Ectodermal cell (in vitro differentiated cells): ENCODE measurements around the gene SSR1.

Source experiments
- H3K27ac ChIP-seq: 2 replicates; pipeline ENCODE4 v1.7.0; 2013; ENCODE audit warnings: mild to moderate bottlenecking, low read depth, low read length; ENCODE audit not compliant: insufficient read depth, poor library complexity, severe bottlenecking
- H3K27me3 ChIP-seq: 2 replicates; pipeline ENCODE4 v1.7.0; 2013; ENCODE audit warnings: mild to moderate bottlenecking, low read length; ENCODE audit not compliant: insufficient read depth, control insufficient read depth, poor library complexity, severe bottlenecking
- H3K36me3 ChIP-seq: one replicate; pipeline ENCODE4 v1.7.0; 2013; ENCODE audit warnings: low read length; ENCODE audit not compliant: control insufficient read depth, insufficient read depth
- H3K4me1 ChIP-seq: one replicate; pipeline ENCODE4 v1.7.0; 2013; ENCODE audit warnings: low read length; ENCODE audit not compliant: control insufficient read depth, insufficient read depth
- H3K4me3 ChIP-seq: 2 replicates; pipeline ENCODE4 v1.7.0; 2013; ENCODE audit warnings: low read depth, low read length, control low read depth; ENCODE audit not compliant: insufficient read depth
- H3K9me3 ChIP-seq: 2 replicates; pipeline ENCODE4 v1.7.0; 2013; ENCODE audit warnings: mild to moderate bottlenecking, low read length, moderate library complexity; ENCODE audit not compliant: control insufficient read depth
- WGBS, 2 experiments: methylation state at CpG; one replicate each; pipeline ENCODE4 v1.1.7; 2013; ENCODE audit warnings: missing lambda C conversion rate in 2 of 2; 5-methylcytosine and 5-hydroxymethylcytosine counted together

Gene SSR1

DNA sequence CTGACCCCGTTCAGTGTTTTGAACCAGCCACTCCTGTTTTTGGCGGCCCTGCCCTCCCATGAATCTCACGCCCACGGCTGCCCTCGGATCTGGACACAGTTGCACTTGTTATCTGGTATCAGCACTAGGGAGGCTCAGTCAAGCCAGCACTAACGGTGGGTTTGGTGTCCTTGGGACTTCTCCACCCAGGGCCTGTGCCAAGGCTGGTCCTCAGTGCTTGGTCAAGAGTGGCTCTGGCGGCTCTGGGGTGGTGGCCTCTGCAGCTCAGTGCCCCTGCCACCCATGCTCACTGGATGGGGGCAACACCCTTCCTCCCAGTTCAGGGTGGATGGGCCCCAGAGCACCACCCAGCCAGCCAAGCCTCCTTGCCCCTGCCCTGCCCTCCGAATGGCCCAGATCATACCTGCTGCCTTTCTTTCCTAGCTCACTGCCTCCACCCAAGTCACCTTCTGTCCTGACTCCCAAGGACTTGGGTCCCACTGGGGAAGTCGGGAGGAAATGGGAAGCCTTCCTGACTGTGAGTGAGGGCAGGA lies 54.7 kb downstream of the SSR1 start:
- Histone ChIP-seq H3K4me3 (no peak overlapping the region), H3K27me3 (no peaks in the 10 kb centered on the region), H3K9me3 (no peaks in the 10 kb centered on the region), H3K27ac (no peak overlapping the region), H3K4me1 (peaks cover 4% of the 10 kb centered on the region), H3K36me3 (no peaks in the 10 kb centered on the region)
- WGBS, 2 experiments: 93 to 96% methylated on average over 9 of the region's 9 CpGs

DNA sequence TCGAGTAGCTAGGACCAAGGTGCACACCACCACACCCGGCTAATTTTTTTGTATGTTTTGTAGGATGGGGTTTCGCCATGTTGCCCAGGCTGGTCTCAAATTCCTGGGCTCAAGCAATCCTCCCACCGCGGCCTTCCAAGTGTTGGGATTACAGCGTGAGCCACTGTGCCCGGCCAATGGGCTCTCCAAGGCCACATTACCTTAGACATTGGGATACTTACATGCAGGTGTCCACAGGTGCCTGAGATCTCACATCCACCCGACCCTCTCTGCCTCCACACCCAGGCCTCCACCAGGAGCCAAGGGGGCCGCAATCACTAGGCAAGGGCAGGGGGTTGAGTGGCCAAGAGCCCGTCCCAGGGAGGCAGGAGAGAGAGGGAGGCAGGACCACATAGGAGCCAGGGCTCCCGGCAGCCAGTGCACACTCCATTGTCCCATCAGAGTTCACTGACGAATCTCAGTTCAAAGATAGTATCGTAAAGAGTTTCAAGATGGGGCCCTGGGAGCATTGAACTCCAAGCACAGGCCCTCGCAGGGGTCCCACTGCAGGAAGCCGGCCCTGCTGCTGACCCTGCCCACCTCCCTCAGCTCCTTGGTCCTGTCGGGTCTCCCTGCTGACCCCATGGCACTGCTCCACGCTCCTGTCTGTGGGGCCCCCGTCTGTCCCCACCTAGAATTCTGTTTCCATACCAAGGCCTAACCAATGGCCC lies 55.3 kb downstream of the SSR1 start:
- 92 to 94% methylated on average over 18 of the region's 18 CpGs for WGBS, 2 experiments
- no peak overlapping the region for H3K27ac ChIP-seq
- H3K4me1 ChIP-seq: peaks cover 4% of the 10 kb centered on the region
- no peak overlapping the region for H3K4me3 ChIP-seq
- no peaks in the 10 kb centered on the region for H3K9me3 ChIP-seq
- no peaks in the 10 kb centered on the region for H3K27me3 ChIP-seq
- H3K36me3 ChIP-seq: no peaks in the 10 kb centered on the region

DNA sequence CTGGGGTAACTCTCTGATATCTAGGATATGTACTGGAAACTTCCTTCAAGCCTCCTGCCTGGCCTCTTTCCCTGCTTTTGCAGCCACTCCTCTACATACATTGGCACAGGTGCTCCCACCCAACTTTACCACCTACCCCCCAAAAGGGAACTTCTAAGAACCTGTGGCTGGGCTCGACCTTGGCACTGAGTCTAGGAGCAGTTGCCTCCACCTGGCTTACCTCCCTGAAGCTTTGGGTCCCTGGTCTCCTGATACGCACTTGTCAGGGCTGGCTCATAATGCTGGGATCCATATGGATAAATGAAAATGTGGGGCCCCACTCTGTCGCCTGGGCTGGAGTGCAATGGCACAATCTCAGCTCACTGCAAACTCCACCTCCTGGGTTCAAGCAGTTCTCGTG lies 56.2 kb downstream of the SSR1 start:
- H3K4me1 ChIP-seq: peaks cover 4% of the 10 kb centered on the region
- WGBS, 2 experiments: 94 to 95% methylated on average over 4 of the region's 4 CpGs
- no peak overlapping the region for H3K27ac ChIP-seq
- no peak overlapping the region for H3K4me3 ChIP-seq
- H3K36me3 ChIP-seq: no peaks in the 10 kb centered on the region
- no peaks in the 10 kb centered on the region for H3K27me3 ChIP-seq
- no peaks in the 10 kb centered on the region for H3K9me3 ChIP-seq

DNA sequence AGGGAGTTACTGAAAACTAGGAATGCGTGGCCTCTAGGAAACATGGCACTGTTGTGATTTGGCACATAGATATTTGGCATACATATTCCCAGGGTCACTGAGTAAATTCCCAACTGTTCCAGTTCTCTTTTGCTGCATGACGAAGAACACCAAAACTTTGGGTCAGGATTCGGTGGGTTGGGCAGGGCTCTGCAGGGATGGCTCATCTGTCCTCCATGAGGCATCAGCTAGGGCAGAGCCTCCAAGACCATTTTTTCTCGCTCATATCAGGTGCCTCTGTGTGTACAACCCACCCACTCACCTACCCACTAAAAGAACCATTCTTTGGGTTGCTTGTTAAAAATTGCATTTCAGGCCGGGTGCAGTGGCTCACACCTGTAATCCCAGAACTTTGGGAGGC lies 57.1 kb downstream of the SSR1 start:
- no peaks in the 10 kb centered on the region for H3K27me3 ChIP-seq
- H3K9me3 ChIP-seq: no peaks in the 10 kb centered on the region
- 90 to 92% methylated on average over 5 of the region's 5 CpGs for WGBS, 2 experiments
- H3K4me3 ChIP-seq: no peak overlapping the region
- H3K36me3 ChIP-seq: no peaks in the 10 kb centered on the region
- no peak overlapping the region for H3K27ac ChIP-seq
- H3K4me1 ChIP-seq: no peaks in the 10 kb centered on the region

DNA sequence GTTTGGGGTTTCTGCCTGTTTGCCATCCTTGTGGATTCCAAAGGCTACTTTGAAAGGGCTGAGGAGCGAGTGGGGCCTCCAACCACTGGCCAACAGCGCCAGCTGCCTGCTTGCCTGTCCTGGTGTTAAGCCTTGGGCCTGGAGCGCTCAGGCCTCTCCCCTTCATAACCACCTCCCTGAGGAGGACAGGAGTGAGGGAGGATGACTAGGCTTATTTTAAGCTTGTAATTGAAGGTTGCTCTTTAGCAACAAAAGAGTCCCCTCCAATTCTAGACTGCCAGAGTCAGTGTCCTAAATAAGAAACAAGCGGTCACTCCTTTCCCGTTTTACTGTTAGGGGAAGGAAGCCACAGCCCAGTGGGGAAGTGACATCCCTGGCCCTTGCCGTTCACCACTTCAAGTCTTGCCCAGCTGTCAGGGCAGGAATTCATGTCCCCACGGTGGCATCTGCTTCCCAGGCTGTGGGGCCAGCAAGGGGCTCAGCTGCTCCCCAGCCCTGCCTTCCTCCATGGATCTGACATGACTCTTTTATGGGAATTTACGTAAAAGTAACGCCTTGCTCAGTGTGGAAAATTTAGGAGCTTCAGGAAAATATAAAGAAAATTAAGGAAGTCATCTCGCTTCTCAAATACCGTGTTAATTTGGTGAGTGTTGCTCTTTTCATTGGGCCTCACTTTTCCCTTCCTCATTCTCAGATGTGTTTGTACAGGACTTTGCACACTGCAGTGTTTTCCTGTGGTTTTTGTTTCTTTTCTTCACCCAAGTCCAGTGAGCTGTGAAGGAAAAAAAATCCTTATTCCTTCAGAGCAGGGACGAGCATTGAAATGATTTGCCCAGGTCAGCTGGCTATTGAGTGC lies 57.8 kb downstream of the SSR1 start:
- no peaks in the 10 kb centered on the region for H3K36me3 ChIP-seq
- H3K27ac ChIP-seq: no peak overlapping the region
- no peaks in the 10 kb centered on the region for H3K27me3 ChIP-seq
- H3K9me3 ChIP-seq: no peaks in the 10 kb centered on the region
- WGBS, 2 experiments: 93 to 95% methylated on average over 12 of the region's 12 CpGs
- H3K4me1 ChIP-seq: no peaks in the 10 kb centered on the region
- H3K4me3 ChIP-seq: no peak overlapping the region

DNA sequence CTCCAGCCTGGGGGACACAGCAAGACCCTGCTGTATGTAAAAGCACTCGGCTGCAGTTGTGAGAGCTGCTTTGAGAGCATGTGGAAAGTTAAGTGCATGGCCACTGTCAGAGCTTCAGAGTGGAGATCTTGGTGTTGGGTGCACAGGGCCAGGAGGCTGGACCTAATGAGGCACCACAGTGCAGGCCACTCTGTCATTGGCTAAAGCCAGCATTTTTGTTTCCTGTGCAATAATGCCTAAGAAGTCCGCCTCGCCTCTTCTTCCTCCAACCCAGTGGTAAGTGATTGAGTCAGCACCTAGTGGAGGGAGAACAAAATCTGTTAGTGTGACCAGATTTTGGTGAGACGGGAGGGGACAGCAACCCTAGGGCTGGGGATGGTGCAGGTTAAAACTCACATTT lies 60.6 kb downstream of the SSR1 start:
- Histone ChIP-seq H3K4me3 (no peak overlapping the region), H3K27me3 (no peaks in the 10 kb centered on the region), H3K36me3 (no peaks in the 10 kb centered on the region), H3K27ac (no peak overlapping the region), H3K4me1 (no peaks in the 10 kb centered on the region), H3K9me3 (no peaks in the 10 kb centered on the region)
- WGBS, 2 experiments: 91 to 93% methylated on average over 4 of the region's 4 CpGs

DNA sequence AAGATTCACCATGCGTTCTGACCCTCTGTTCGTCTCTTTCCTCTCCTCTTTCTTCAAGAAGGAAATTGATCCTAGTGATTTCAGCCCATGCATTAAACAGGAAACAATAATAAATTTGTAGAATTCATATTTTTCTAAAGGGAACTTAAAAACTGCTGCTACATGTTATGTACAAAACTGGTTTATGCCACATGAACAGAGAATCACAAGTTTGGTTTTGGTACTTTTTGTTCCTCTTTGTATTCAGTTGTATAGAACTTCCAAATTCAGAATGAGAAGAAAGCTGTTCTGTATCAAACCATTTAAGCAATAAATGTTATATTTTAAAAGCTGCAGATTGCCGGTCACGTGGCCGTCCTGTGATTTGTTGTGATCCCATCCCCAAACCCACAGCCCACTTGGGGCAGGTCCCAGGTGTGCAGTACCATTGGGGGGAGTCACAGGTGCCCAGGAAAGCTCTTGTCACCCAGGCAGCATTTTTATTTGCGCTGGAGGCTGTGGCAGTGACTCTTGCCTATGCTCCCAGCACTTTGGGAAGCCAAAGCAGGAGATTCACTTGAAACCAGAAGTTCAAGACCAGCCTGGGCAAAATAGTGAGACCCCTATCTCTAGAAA lies 61.2 kb downstream of the SSR1 start:
- no peaks in the 10 kb centered on the region for H3K36me3 ChIP-seq
- H3K9me3 ChIP-seq: no peaks in the 10 kb centered on the region
- H3K4me1 ChIP-seq: no peaks in the 10 kb centered on the region
- 93 to 94% methylated on average over 6 of the region's 6 CpGs for WGBS, 2 experiments
- no peak overlapping the region for H3K27ac ChIP-seq
- no peak overlapping the region for H3K4me3 ChIP-seq
- no peaks in the 10 kb centered on the region for H3K27me3 ChIP-seq

DNA sequence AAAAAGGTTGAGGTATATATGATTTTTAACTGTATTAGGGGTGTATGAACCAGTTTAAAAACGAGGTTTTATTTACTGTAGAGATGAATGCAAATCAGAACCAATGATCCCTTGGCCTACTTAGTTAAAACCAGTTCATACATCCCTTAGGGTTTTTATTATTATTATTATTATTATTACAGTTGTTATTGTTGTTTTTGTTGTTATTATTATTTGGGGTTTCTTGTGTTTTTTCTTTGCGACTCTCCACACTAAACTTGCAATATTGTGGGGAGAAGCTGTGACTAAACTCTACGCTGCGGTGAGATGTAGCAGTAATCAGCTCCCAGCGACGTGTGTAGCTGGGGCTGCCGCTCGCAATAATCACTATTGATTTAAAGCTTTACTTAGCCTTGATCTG lies 62.2 kb downstream of the SSR1 start:
- WGBS, 2 experiments: 94 to 95% methylated on average over 8 of the region's 8 CpGs
- Histone ChIP-seq H3K27ac (no peak overlapping the region), H3K27me3 (no peaks in the 10 kb centered on the region), H3K4me1 (no peaks in the 10 kb centered on the region), H3K9me3 (no peaks in the 10 kb centered on the region), H3K4me3 (no peak overlapping the region), H3K36me3 (no peaks in the 10 kb centered on the region)

DNA sequence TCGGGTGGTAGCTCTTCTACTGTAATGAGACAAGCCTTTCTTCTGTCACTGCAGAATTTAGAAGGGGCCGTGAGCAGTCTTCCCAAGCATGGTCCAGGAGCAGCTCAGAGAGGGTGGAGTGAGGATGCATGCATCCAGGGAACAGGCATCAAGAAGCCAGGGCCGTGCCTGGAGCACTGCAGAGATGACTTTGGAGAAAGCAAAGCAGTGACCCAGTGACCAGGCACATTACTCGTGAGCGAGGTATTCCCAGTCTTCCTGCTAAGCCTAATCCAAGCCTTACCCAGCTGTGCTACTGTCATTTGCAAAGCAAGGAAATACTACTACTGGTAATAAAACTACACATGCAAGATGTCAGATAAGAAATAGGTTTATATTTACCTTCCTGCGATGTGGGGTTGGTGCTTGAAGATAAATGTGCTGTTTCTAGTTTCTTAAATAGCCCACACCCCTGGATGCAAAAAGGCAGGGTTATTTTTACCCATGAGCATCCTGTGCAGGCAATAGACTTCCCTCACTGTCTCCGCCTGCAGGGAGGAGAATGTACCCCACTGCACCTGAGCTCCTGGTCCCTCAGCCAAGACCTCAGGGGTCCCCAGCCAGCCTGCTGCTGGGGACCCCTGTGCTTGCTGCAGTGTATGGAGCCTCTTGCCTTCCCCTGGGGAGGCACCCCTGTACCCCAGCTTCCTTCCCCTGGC lies 62.9 kb downstream of the SSR1 start:
- Histone ChIP-seq H3K27ac (no peak overlapping the region), H3K27me3 (no peaks in the 10 kb centered on the region), H3K9me3 (no peaks in the 10 kb centered on the region), H3K4me1 (no peaks in the 10 kb centered on the region), H3K36me3 (no peaks in the 10 kb centered on the region), H3K4me3 (no peak overlapping the region)
- 91 to 94% methylated on average over 7 of the region's 7 CpGs for WGBS, 2 experiments
